ENCODE results near the gene BPTF.

BPTF gene

GRCh38 chr17:68011199-68011665, 185.9 kb downstream of the BPTF start:
- Histone ChIP-seq H3K27ac (ENCODE audit: low read length, poor library complexity, severe bottlenecking) (no peak overlapping the region), H3K4ac (ENCODE audit: low read depth in 1 of 2, low read length in 2 of 2) (no peak overlapping the region), H2AK5ac (ENCODE audit: low read length, severe bottlenecking) (no peak overlapping the region), H2BK15ac (ENCODE audit: low read depth, poor library complexity, severe bottlenecking) (no peak overlapping the region), H3K4me1 (ENCODE audit: control insufficient read depth, insufficient read depth, low read depth, low read length) (no peaks in the 10 kb centered on the region), H3K4me3 (ENCODE audit: insufficient read depth in 1 of 2, low read depth in 1 of 2, low read length in 2 of 2) (no peak overlapping the region), H3K27me3 (ENCODE audit: control insufficient read depth in 1 of 2, insufficient read depth in 1 of 2, low read length in 2 of 2) (peaks cover 0 to 3% of the 10 kb centered on the region in 2 experiments), H2BK12ac (ENCODE audit: low read length in 2 of 2) (no peak overlapping the region), H2AFZ (ENCODE audit: low read depth, low read length) (peak overlapping the region; percentile 54), H3K79me1 (replicated peaks; ENCODE audit: low read length, poor library complexity, severe bottlenecking) (no peaks in the 10 kb centered on the region), H4K91ac (ENCODE audit: low read length) (no peak overlapping the region), H3K14ac (ENCODE audit: low read length in 2 of 2) (no peak overlapping the region), H3K9me3 (ENCODE audit: control insufficient read depth, low read length) (no peaks in the 10 kb centered on the region), H3K18ac (ENCODE audit: low read depth in 1 of 2, low read length in 2 of 2) (no peak overlapping the region), H3K9ac (ENCODE audit: low read length) (no peak overlapping the region), H3K4me2 (ENCODE audit: low read length, poor library complexity, severe bottlenecking) (no peak overlapping the region), H2BK120ac (ENCODE audit: low read depth, low read length) (no peak overlapping the region), H4K8ac (ENCODE audit: low read length) (no peak overlapping the region), H2BK5ac (ENCODE audit: low read depth, low read length, poor library complexity, severe bottlenecking) (no peak overlapping the region), H3K36me3 (ENCODE audit: control insufficient read depth in 1 of 2, insufficient read depth in 2 of 2, low read depth in 1 of 2, low read length in 2 of 2) (no peaks in the 10 kb centered on the region), H3K23ac (ENCODE audit: low read length in 2 of 2) (no peak overlapping the region)
- 65% methylated on average over 13 of the region's 20 CpGs for WGBS
- DNase-seq, result peak; percentile 38

GRCh38 chr17:68013385-68013784, 188.1 kb downstream of the BPTF start:
- Histone ChIP-seq H3K9ac (ENCODE audit: low read length) (no peak overlapping the region), H2AK5ac (ENCODE audit: low read length, severe bottlenecking) (no peak overlapping the region), H2BK15ac (ENCODE audit: low read depth, poor library complexity, severe bottlenecking) (no peak overlapping the region), H2BK12ac (ENCODE audit: low read length in 2 of 2) (no peak overlapping the region), H3K4me3 (ENCODE audit: insufficient read depth in 1 of 2, low read depth in 1 of 2, low read length in 2 of 2) (no peak overlapping the region), H2BK5ac (ENCODE audit: low read depth, low read length, poor library complexity, severe bottlenecking) (no peak overlapping the region), H2BK120ac (ENCODE audit: low read depth, low read length) (no peak overlapping the region), H3K23ac (ENCODE audit: low read length in 2 of 2) (no peak overlapping the region), H3K27me3 (ENCODE audit: control insufficient read depth in 1 of 2, insufficient read depth in 1 of 2, low read length in 2 of 2) (peaks cover 0 to 3% of the 10 kb centered on the region in 2 experiments), H4K91ac (ENCODE audit: low read length) (no peak overlapping the region), H3K9me3 (ENCODE audit: control insufficient read depth, low read length) (no peaks in the 10 kb centered on the region), H3K14ac (ENCODE audit: low read length in 2 of 2) (no peak overlapping the region), H3K18ac (ENCODE audit: low read depth in 1 of 2, low read length in 2 of 2) (no peak overlapping the region), H2AFZ (ENCODE audit: low read depth, low read length) (no peak overlapping the region), H3K4me1 (ENCODE audit: control insufficient read depth, insufficient read depth, low read depth, low read length) (no peaks in the 10 kb centered on the region), H3K4ac (ENCODE audit: low read depth in 1 of 2, low read length in 2 of 2) (no peak overlapping the region), H4K8ac (ENCODE audit: low read length) (no peak overlapping the region), H3K79me1 (replicated peaks; ENCODE audit: low read length, poor library complexity, severe bottlenecking) (no peaks in the 10 kb centered on the region), H3K36me3 (ENCODE audit: control insufficient read depth in 1 of 2, insufficient read depth in 2 of 2, low read depth in 1 of 2, low read length in 2 of 2) (no peaks in the 10 kb centered on the region), H3K27ac (ENCODE audit: low read length, poor library complexity, severe bottlenecking) (no peak overlapping the region), H3K4me2 (ENCODE audit: low read length, poor library complexity, severe bottlenecking) (no peak overlapping the region)
- no peak for DNase-seq

GRCh38 chr17:68015081-68015723, 189.9 kb downstream of the BPTF start:
- no peak overlapping the region for H3K18ac ChIP-seq (ENCODE audit: low read depth in 1 of 2, low read length in 2 of 2)
- H2BK12ac ChIP-seq (ENCODE audit: low read length in 2 of 2), result no peak overlapping the region
- peaks cover 0 to 3% of the 10 kb centered on the region in 2 experiments for H3K27me3 ChIP-seq (ENCODE audit: control insufficient read depth in 1 of 2, insufficient read depth in 1 of 2, low read length in 2 of 2)
- no peak overlapping the region for H3K4me2 ChIP-seq (ENCODE audit: low read length, poor library complexity, severe bottlenecking)
- no peaks in the 10 kb centered on the region for H3K4me1 ChIP-seq (ENCODE audit: control insufficient read depth, insufficient read depth, low read depth, low read length)
- no peaks in the 10 kb centered on the region for H3K36me3 ChIP-seq (ENCODE audit: control insufficient read depth in 1 of 2, insufficient read depth in 2 of 2, low read depth in 1 of 2, low read length in 2 of 2)
- H4K91ac ChIP-seq (ENCODE audit: low read length), result no peak overlapping the region
- H3K4me3 ChIP-seq (ENCODE audit: insufficient read depth in 1 of 2, low read depth in 1 of 2, low read length in 2 of 2), result no peak overlapping the region
- H3K14ac ChIP-seq (ENCODE audit: low read length in 2 of 2), result no peak overlapping the region
- no peak overlapping the region for H2AK5ac ChIP-seq (ENCODE audit: low read length, severe bottlenecking)
- no peaks in the 10 kb centered on the region for H3K9me3 ChIP-seq (ENCODE audit: control insufficient read depth, low read length)
- H3K27ac ChIP-seq (ENCODE audit: low read length, poor library complexity, severe bottlenecking), result no peak overlapping the region
- H3K9ac ChIP-seq (ENCODE audit: low read length), result no peak overlapping the region
- H2BK15ac ChIP-seq (ENCODE audit: low read depth, poor library complexity, severe bottlenecking), result no peak overlapping the region
- H4K8ac ChIP-seq (ENCODE audit: low read length), result no peak overlapping the region
- no peak overlapping the region for H3K4ac ChIP-seq (ENCODE audit: low read depth in 1 of 2, low read length in 2 of 2)
- H2AFZ ChIP-seq (ENCODE audit: low read depth, low read length), result no peak overlapping the region
- no peaks in the 10 kb centered on the region for H3K79me1 ChIP-seq (replicated peaks; ENCODE audit: low read length, poor library complexity, severe bottlenecking)
- no peak overlapping the region for H2BK5ac ChIP-seq (ENCODE audit: low read depth, low read length, poor library complexity, severe bottlenecking)
- no peak for DNase-seq
- 93% methylated on average over 11 of the region's 11 CpGs for WGBS
- no peak overlapping the region for H3K23ac ChIP-seq (ENCODE audit: low read length in 2 of 2)
- H2BK120ac ChIP-seq (ENCODE audit: low read depth, low read length), result no peak overlapping the region

GRCh38 chr17:68016838-68017237, 191.5 kb downstream of the BPTF start:
- Histone ChIP-seq H2BK5ac (ENCODE audit: low read depth, low read length, poor library complexity, severe bottlenecking) (no peak overlapping the region), H2BK15ac (ENCODE audit: low read depth, poor library complexity, severe bottlenecking) (no peak overlapping the region), H4K8ac (ENCODE audit: low read length) (no peak overlapping the region), H3K9me3 (ENCODE audit: control insufficient read depth, low read length) (no peaks in the 10 kb centered on the region), H3K4ac (ENCODE audit: low read depth in 1 of 2, low read length in 2 of 2) (no peak overlapping the region), H4K91ac (ENCODE audit: low read length) (no peak overlapping the region), H3K9ac (ENCODE audit: low read length) (no peak overlapping the region), H2BK120ac (ENCODE audit: low read depth, low read length) (no peak overlapping the region), H3K27me3 (ENCODE audit: control insufficient read depth in 1 of 2, insufficient read depth in 1 of 2, low read length in 2 of 2) (peaks cover 0 to 3% of the 10 kb centered on the region in 2 experiments), H3K14ac (ENCODE audit: low read length in 2 of 2) (no peak overlapping the region), H3K23ac (ENCODE audit: low read length in 2 of 2) (no peak overlapping the region), H2AFZ (ENCODE audit: low read depth, low read length) (no peak overlapping the region), H3K27ac (ENCODE audit: low read length, poor library complexity, severe bottlenecking) (no peak overlapping the region), H3K4me3 (ENCODE audit: insufficient read depth in 1 of 2, low read depth in 1 of 2, low read length in 2 of 2) (no peak overlapping the region), H3K18ac (ENCODE audit: low read depth in 1 of 2, low read length in 2 of 2) (no peak overlapping the region), H2AK5ac (ENCODE audit: low read length, severe bottlenecking) (no peak overlapping the region), H3K79me1 (replicated peaks; ENCODE audit: low read length, poor library complexity, severe bottlenecking) (no peaks in the 10 kb centered on the region), H2BK12ac (ENCODE audit: low read length in 2 of 2) (no peak overlapping the region), H3K36me3 (ENCODE audit: control insufficient read depth in 1 of 2, insufficient read depth in 2 of 2, low read depth in 1 of 2, low read length in 2 of 2) (no peaks in the 10 kb centered on the region), H3K4me2 (ENCODE audit: low read length, poor library complexity, severe bottlenecking) (no peak overlapping the region), H3K4me1 (ENCODE audit: control insufficient read depth, insufficient read depth, low read depth, low read length) (no peaks in the 10 kb centered on the region)
- WGBS, result 100% methylated on average over 1 of the region's 2 CpGs
- DNase-seq, result no peak

Measured in mesenchymal stem cell (in vitro differentiated cells and primary cell).